ENCODE measurements around the gene COL3A1. TPM values are rescaled to one million over a fixed set of nuclear protein-coding genes. Genes with fewer than 3 reads are reported as not detected.

The COL3A1 gene
- total and polyA plus RNA-seq, 2 of the 8 experiments (the other 6 are each of a cell fraction or from before 2014, with no cell fraction given), result 0.07 to 0.11 TPM

- no peak overlapping the region for H3K9ac ChIP-seq (replicated peaks in 1 of 4; ENCODE audit: extremely low read depth in 1 of 4, low read depth in 3 of 4, low read length in 3 of 4)
- H3K18ac ChIP-seq (ENCODE audit: extremely low read depth, low read length), result no peak overlapping the region
- ChIA-PET POLR2A (ENCODE audit: partially characterized antibody) (no interaction called here), CTCF (ENCODE audit: partially characterized antibody) (interaction anchor here (0.6 to 3.2 kb wide), 27 partner anchors 12 to 1141 kb away, joined by 3 to 15 read pairs (median 3); no protein-coding TSS in a partner anchor)
- FAIRE-seq (no peak), DNase-seq (ENCODE audit: low read depth in 1 of 2, low spot score in 2 of 2) (no peak)
- H2BK120ac ChIP-seq (replicated peaks; ENCODE audit: low read depth, low read length), result no peak overlapping the region
- no peak overlapping the region for H2BK12ac ChIP-seq (ENCODE audit: low read depth, low read length)
- no peak overlapping the region for H3K23ac ChIP-seq (ENCODE audit: insufficient read length)
- H2AK5ac ChIP-seq (ENCODE audit: low read depth, low read length), result no peak overlapping the region
- H2BK5ac ChIP-seq (ENCODE audit: low read depth, low read length), result no peak overlapping the region
- H4K5ac ChIP-seq (ENCODE audit: insufficient read length, low read depth, low read length), result no peak overlapping the region
- H3K79me2 ChIP-seq (ENCODE audit: control insufficient read depth in 1 of 2, insufficient read depth in 2 of 2, low read length in 2 of 2), result no peaks in the 10 kb centered on the region
- no peak overlapping the region for H2AFZ ChIP-seq (ENCODE audit: low read length)
- no peaks in the 10 kb centered on the region for H3K23me2 ChIP-seq (ENCODE audit: low read depth, low read length)
- no peak overlapping the region for H2BK15ac ChIP-seq (ENCODE audit: low read length)
- H3K9me3 ChIP-seq (ENCODE audit: insufficient read depth in 2 of 2, low read depth in 1 of 2, low read length in 1 of 2), result no peaks in the 10 kb centered on the region
- WGBS, 2 experiments (ENCODE audit: extremely low coverage in 1 of 2, insufficient coverage in 1 of 2, insufficient read length in 1 of 2, insufficient replicate concordance in 2 of 2, low coverage in 1 of 2, low lambda C conversion rate in 2 of 2, missing lambda C conversion rate in 1 of 2), result 77% methylated on average over 4 of the region's 4 CpGs; no CpG with 5 or more reads in 1 of the 2 experiments
- H3K4ac ChIP-seq (replicated peaks; ENCODE audit: insufficient read length, low read depth, low read length), result no peak overlapping the region
- no peaks in the 10 kb centered on the region for H3K4me1 ChIP-seq (replicated peaks in 1 of 4; ENCODE audit: control insufficient read depth in 3 of 4, insufficient read depth in 4 of 4, low read length in 3 of 4)
- no peaks in the 10 kb centered on the region for H3K27me3 ChIP-seq (replicated peaks in 1 of 4; ENCODE audit: control insufficient read depth in 3 of 4, extremely low read depth in 1 of 4, insufficient read depth in 3 of 4, low read length in 3 of 4)
- no peaks in the 10 kb centered on the region for H3K36me3 ChIP-seq (ENCODE audit: control insufficient read depth in 2 of 4, insufficient read depth in 4 of 4, low read length in 3 of 4)
- H3K14ac ChIP-seq (ENCODE audit: insufficient read length), result no peak overlapping the region
- no peaks in the 10 kb centered on the region for H4K20me1 ChIP-seq (replicated peaks in 1 of 2; ENCODE audit: control insufficient read depth in 1 of 2, insufficient read depth in 2 of 2, low read length in 2 of 2)
- H3K27ac ChIP-seq (ENCODE audit: low read depth, low read length), result no peak overlapping the region
- H2BK20ac ChIP-seq (ENCODE audit: low read length), result no peak overlapping the region
- H3K56ac ChIP-seq (replicated peaks; ENCODE audit: insufficient read length, low read depth, low read length), result no peak overlapping the region
- H3K4me2 ChIP-seq (ENCODE audit: insufficient read depth in 1 of 2, low read depth in 2 of 2, low read length in 2 of 2), result no peak overlapping the region
- H4K91ac ChIP-seq (replicated peaks; ENCODE audit: insufficient read length, low read length), result no peak overlapping the region
- no peak overlapping the region for H4K8ac ChIP-seq (ENCODE audit: extremely low read depth, insufficient read depth, low read length)
- no peak overlapping the region for H3K4me3 ChIP-seq (ENCODE audit: extremely low read depth in 1 of 4, insufficient read depth in 2 of 4, low read depth in 3 of 4, low read length in 4 of 4)
- TF ChIP-seq EZH2 (IDR thresholded peaks at IDR 0.05; ENCODE audit: low read depth, low read length, severe bottlenecking) (no peak), SP1 (IDR thresholded peaks at IDR 0.05; ENCODE audit: low read depth, low read length) (no peak), CTBP2 (IDR thresholded peaks at IDR 0.05; ENCODE audit: borderline replicate concordance, insufficient read depth, insufficient read length, low read length) (no peak), CTCF (IDR thresholded peaks at IDR 0.05; ENCODE audit: control extremely low read depth in 1 of 3, insufficient read depth in 1 of 3, low read depth in 1 of 3, low read length in 3 of 3) (peak in 2 of 3 experiments; percentile 33 to 42; a peak in 2 of 4 replicates), HDAC6 (IDR thresholded peaks at IDR 0.05; ENCODE audit: low read depth, low read length) (no peak), RXRA (IDR thresholded peaks at IDR 0.05; ENCODE audit: insufficient read depth, low read depth, low read length) (no peak), ZNF274 (IDR thresholded peaks at IDR 0.05; ENCODE audit: borderline replicate concordance, extremely low read depth, low read length) (no peak), SP4 (IDR thresholded peaks at IDR 0.05; ENCODE audit: low read length) (no peak), RAD21 (IDR thresholded peaks at IDR 0.05 in 1 of 2, conservative IDR thresholded peaks at IDR 0.05 in 1 of 2; ENCODE audit: low read depth in 2 of 2, low read length in 2 of 2) (peak; percentile 16 to 40; a peak in 2 of 4 replicates)
- H3K79me1 ChIP-seq (ENCODE audit: low read depth, low read length), result no peaks in the 10 kb centered on the region
Observed at GRCh38 chr2:188983427-188984064, 9.4 kb downstream of the COL3A1 start.

Data from H1 (cell line).